DMS 273 (cell line): ENCODE measurements around the gene USP30.

ENCODE experiments used
- DNase-seq: peaks from one replicate; lab custom pipeline; 2025; ENCODE audit not compliant: unreplicated experiment; lab: John Stamatoyannopoulos, UW

Gene USP30

DNA sequence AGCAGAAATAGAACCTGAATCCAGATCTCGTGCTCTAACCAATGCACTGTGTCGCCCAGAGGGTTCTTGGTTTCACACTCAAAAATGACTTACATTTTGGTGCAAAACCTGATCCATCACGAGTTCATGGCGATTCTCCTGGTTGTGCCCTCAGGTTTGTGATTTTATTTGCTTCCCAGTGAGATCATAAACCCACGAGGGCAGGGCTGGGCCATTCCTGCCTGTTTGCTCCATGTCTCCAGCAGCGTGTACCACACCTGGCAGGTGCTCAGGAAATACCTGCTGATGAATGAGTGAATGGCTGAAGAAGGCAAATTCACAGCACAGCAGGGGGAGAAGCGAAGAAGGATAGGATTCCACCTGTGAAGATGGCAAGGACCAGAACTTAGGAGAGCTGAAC lies 73.4 kb downstream of the USP30 start:
- no peak for DNase-seq

DNA sequence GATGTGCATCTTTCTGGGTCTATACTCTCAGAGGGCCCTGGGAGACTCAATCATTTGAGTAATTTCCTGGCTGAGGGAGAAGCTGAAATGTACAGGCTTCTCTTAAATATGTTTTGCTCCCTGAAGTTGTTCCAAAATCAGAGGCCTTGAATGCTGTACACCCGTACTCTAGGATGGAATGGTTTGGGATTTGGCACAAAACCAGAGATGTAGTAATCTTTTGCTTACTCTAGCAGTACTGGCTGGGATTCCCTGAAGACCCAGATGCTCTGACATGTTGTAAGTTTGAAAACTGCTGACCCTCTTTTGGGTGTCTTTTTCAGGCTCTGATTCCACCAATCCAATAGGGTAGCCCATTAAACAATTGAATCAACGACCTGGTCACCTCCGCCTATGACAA lies 74.4 kb downstream of the USP30 start:
- DNase-seq: no peak

DNA sequence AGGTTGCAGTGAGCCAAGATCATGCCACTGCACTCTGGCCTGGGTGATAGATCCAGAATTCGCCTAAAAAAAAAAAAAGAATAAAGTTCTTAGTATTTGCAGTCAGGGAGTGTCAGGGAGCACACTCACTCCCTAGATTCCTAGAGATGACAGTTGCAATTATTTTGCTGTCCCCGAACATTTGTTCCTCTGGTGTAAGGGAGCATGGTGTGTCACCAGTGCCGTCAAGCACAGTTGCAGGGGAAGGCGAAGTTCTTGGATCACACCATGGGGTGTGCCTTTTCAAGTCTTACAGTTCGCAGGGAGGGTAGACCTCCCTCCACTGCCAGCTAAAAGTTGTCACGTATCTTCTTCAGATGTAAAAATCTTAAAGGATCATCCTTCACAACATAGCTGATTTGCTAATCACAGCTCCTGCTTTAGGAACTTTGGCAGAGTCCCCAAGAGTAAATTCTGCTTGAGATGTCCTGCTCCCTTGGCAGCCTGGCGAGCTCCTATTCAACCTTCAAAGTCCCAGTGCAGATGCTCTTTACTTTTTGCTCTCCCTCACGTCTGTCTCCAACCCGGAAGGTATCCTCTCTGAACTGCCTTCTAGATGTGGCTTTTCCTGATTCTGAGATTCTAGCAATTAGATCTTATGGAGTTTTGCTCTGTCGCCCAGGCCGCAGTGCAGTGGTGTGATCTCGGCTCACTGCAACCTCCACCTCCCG lies 75.3 kb downstream of the USP30 start:
- no peak for DNase-seq

DNA sequence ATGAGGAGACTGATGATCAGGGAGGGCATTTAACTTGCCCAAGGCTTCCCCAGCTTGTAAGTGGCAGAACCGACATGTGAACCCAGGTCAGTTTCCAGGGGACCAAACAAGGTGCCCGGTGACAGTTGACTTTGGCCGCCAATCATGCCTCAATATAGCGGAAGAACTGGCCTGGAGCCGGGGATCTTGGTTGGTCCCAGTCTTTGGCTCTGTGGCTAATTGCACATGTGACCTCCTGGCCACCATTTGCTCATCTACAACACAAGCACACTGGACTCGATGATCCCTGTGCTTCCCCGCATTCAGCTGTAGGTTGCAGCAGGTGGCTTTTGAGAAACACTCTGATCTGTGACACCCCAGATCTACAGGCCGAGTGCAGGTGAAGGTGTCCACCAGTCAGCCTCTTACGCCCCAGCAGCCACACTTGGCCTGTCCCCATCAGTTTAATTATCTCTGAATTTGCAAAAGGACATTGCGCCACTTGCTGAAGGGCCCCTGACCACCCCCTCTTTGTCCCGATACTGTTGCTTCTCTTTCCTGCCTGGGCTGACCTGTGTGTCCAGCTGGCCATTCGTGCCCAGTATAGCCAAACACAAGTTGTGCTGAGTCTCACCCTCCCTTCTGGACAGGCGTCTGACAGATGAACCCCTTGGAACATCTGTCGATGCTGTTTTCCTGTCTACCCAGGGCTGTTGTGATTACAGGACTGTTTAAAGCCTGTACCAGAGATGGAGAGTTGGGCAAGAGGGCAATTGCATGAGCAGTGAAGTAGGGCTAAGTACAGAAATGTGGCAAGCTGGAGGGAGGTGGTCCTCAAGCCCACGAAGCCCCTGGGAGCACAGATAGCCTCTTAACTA lies 78.1 kb downstream of the USP30 start:
- peak; percentile 40 for DNase-seq

DNA sequence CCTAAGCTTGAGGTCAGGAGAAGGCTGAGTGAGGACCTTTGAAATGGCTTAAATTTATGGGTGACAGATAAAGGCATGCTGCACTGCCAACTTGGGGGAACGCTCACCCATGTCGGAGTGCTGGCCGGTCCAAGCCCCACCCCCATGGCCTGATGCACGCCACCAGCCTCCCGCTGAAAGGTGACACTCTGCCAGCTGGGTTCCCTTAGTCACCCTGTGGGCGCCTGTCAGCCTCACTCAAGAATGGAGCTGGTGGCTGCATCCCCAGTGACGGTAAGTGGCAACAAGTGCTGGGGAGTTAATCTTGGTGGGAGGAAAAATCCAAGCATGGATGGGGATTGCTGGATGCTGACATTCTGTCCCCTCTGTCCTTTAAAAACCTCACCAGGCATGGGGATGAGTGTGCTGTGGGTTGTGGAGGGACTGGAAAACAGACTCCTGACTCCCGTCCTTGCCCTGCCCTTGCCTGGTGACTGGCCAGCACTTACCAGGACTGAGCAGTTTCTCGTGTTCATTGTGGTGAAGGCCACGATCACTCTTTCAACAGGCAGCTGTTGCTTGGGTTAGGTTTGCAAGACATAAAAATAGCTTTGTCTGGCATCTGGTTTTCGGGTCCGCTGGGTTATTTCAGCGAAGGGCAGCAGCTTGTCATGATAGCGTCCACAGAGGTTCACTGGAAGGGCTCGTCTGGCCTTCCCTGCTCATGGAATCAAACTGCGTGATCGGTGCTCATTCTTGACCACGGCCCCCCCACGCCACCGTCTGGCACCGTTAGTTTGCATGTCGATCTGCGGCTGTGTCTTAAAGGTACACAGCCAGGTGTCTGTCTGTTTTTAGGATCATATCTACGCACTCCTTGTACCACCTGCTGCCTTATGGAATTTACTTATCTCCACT lies 79.0 kb downstream of the USP30 start:
- peak; percentile 46 for DNase-seq

DNA sequence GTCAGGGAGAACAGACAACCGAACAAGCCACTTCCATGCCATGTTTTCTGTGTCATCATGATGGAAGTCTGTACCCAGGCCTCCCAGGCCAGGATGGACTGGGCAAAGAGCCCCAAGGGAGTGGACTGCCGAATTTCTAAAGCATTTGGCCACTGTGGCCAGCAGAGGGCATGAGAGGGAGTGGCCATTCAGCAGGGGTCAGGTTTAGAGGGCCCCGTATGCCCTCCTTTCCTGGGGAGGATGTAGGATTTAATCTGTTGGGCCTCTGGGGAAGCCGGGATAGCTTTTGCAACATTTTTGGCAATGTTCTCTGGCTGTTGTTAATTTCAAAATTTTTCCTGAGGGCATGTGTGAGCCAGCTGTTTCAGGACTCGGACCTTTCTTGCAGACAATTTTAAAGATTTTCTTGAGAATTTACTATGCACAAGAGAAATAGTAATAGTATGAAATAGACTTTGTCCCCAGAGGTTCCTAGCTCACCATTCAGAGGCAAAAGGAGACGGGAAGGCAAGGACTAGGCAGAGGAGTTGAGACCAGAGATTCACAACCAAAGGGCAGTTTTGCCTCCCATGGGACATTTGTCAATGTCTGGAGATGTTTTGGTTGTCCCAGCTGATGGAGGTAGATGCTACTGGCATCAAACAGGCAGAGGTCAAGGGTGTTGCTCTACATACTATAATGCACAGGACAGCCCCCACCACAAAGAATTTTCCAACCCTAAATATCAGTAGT lies 82.0 kb downstream of the USP30 start:
- DNase-seq: no peak

DNA sequence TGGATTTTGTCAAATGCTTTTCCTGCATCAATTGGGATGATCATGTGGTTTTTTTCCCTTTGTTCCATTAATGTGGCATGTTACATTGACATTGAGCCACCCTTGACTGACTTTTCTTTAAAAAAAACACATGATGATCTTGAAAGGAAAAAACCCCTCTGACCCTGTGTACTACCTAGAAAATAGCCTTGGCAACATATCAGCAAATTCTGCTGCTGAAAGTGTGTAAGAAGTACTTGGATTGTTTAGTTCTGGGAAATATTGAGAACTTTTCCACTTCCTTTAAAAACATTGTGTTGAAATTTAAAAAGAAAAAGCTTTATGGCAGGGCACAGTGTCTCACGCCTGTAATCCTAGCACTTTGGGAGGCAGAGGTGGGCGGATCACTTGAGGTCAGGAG lies 84.7 kb downstream of the USP30 start:
- no peak for DNase-seq
